ENCODE data around the gene NEURL4.

The NEURL4 gene

DNA sequence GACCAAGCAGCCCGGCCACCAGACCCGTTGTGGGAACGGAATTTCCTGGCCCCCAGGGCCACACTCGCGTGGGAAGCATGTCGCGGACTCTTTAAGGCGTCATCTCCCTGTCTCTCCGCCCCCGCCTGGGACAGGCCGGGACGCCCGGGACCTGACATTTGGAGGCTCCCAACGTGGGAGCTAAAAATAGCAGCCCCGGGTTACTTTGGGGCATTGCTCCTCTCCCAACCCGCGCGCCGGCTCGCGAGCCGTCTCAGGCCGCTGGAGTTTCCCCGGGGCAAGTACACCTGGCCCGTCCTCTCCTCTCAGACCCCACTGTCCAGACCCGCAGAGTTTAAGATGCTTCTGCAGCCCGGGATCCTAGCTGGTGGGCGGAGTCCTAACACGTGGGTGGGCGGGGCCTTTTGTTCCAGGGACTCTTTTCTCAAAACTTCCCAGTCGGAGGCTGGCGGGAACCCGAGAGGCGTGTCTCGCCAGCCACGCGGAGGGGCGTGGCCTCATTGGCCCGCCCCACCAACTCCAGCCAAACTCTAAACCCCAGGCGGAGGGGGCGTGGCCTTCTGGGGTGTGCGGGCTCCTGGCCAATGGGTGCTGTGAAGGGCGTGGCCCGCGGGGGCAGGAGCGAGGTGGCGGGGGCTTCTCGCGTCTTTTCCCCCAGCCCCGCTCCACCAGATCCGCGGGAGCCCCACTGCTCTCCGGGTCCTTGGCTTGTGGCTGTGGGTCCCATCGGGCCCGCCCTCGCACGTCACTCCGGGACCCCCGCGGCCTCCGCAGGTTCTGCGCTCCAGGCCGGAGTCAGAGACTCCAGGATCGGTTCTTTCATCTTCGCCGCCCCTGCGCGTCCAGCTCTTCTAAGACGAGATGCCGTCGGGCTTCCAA, 47.8 kb downstream of the NEURL4 start, which contains the start of gene SLC2A4:
SLC2A4 (plus strand) TSS at position 645 of the 879 bp plus-strand sequence; CDS start at position 862, 217 bp downstream.
- peak; percentile 73 to 88 for DNase-seq (ENCODE audit: low read depth in 1 of 2, low spot score in 1 of 2)

DNA sequence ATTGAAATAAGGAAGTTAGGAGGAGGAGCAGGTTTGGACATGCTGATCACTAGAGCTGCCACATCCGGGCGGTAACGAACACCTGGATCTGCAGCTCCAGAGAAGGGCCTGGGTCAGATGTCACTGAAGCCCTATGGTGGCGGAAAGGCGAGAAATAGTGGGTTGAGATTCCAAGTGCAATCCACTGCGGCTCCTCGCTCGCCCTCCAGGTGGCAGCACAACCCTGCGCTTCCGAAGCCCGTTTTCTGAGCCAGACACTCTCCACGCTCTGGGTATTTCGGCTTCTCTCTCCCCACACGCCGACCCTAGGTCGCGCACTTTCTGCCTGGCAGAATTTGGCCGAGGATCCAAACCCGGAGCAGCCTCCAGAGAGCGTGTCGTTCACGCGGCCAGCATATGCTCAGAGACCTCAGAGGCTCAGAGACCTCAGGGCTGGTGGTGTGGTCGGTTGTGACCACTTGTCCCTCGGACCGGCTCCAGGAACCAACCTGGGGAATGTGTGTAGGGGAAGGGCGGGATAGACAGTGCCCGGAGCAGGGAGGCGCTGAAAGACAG, 48.5 kb downstream of the NEURL4 start:
- DNase-seq (ENCODE audit: low read depth in 1 of 2, low spot score in 1 of 2): peak; percentile 79 to 82

DNA sequence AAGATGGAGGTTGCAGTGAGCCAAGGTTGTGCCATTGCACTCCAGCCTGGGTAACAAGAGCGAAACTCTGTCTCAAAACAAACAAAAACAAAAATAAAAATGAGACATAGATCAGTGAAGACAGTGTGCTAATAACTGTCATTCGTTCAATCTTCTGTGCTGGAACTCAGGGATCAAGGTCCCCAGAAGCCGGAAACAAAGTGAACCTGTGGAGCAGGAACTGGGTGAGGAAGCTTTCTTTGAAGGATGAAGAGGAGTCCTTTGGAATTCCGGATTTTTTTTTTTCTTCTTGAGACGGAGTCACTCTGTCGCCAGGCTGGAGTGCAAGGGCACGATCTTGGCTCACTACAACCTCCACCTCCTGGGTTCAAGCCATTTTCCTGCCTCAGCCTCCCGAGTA, 49.7 kb downstream of the NEURL4 start:
- DNase-seq (ENCODE audit: low read depth in 1 of 2, low spot score in 1 of 2): no peak

DNA sequence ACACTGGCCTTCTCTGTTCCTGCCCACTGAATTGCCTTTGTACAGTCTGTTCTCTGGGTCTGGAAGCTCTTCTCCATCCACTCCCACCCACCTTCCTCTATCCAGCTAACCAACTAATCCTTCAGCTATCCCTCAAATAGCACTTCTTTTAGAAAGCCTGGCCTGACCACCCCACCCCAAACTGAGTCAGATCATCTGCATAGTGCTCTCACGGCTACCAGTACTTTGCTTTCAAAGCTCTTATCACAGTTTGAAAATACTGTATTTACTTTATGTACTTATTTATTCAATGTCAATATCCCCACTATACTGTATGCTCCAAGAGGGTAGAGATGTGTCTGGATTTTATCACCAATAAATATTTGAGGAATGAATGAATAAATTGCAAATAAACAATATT, 62.4 kb downstream of the NEURL4 start:
- no peak for DNase-seq (ENCODE audit: low read depth in 1 of 2, low spot score in 1 of 2)

Data from activated CD4-positive, alpha-beta T cell treated with anti-CD3 and anti-CD28 coated beads, Interleukin-2, amount 50 U/mL, for 24 hours (primary cell).